PFSK-1 (cell line): ENCODE measurements around the gene PAPSS2.
A peak's percentile ranks its signal among the peaks of the same experiment; 100 is the strongest.

ENCODE experiments used
- FOXP2 ChIP-seq: optimal IDR thresholded peaks from 2 replicates; pipeline ENCODE3; 2011; ENCODE audit warnings: borderline replicate concordance, control low read depth, inconsistent platforms; ENCODE audit not compliant: insufficient read depth; ENCODE audit errors: extremely low read length, extremely low read depth
- POLR2AphosphoS5 ChIP-seq: IDR thresholded peaks from 2 replicates; pipeline ENCODE4 v1.6.1; 2012; ENCODE audit warnings: low read depth, mild to moderate bottlenecking, control low read depth, low read length, moderate library complexity
- REST ChIP-seq, 2 experiments: IDR thresholded peaks; 2 replicates each; pipeline versions ENCODE4 v1.6.1 to v1.8.0; 2011 to 2012; ENCODE audit warnings: low read depth in 2 of 2, low read length in 2 of 2, control low read depth in 1 of 2, inconsistent platforms in 1 of 2, mild to moderate bottlenecking in 1 of 2, moderate library complexity in 1 of 2; ENCODE audit not compliant: insufficient read depth in 1 of 2
- SIN3A ChIP-seq: IDR thresholded peaks from 2 replicates; pipeline ENCODE4 v1.6.1; 2012; ENCODE audit warnings: mild to moderate bottlenecking, low read length, moderate library complexity, borderline replicate concordance; ENCODE audit not compliant: insufficient read depth
- TAF1 ChIP-seq: IDR thresholded peaks from 2 replicates; pipeline ENCODE4 v1.6.1; 2012; ENCODE audit warnings: low read length, control low read depth, borderline replicate concordance; ENCODE audit not compliant: insufficient read depth

Gene PAPSS2

DNA sequence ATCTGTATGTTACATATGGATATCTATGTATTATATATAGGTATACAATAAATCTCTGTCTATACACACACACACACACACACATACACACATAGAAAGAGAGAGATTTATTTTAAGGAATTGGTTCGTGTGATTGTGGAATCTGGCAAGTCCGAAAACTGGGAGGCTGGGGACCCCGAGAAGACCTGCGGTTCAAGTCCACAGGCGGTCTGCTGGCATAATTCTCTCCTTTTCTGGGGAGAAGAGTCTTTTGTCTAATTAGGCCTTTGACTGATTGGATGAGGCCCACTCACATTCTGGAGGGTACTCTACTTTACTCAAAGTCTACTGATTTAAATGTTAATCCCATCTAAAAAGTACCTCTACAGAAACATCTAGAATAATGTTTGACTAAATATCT, 65.1 kb downstream of the PAPSS2 start:
- TF ChIP-seq TAF1, result no peak
- TF ChIP-seq FOXP2, result no peak
- TF ChIP-seq REST (IDR thresholded peaks at IDR 0.05; ENCODE audit: insufficient read depth in 1 of 2, low read depth in 2 of 2, low read length in 2 of 2), result no peak
- no peak for TF ChIP-seq POLR2AphosphoS5
- no peak for TF ChIP-seq SIN3A

GRCh38 chr10:87729940-87730339, 70.3 kb downstream of the PAPSS2 start:
- TF ChIP-seq FOXP2 (no peak), POLR2AphosphoS5 (no peak), REST (IDR thresholded peaks at IDR 0.05; ENCODE audit: insufficient read depth in 1 of 2, low read depth in 2 of 2, low read length in 2 of 2) (no peak), SIN3A (no peak)

- TF ChIP-seq TAF1 (no peak), POLR2AphosphoS5 (no peak), SIN3A (no peak), FOXP2 (no peak), REST (IDR thresholded peaks at IDR 0.05; ENCODE audit: insufficient read depth in 1 of 2, low read depth in 2 of 2, low read length in 2 of 2) (no peak)
Observed at GRCh38 chr10:87733081-87733480, 73.4 kb downstream of the PAPSS2 start.

DNA sequence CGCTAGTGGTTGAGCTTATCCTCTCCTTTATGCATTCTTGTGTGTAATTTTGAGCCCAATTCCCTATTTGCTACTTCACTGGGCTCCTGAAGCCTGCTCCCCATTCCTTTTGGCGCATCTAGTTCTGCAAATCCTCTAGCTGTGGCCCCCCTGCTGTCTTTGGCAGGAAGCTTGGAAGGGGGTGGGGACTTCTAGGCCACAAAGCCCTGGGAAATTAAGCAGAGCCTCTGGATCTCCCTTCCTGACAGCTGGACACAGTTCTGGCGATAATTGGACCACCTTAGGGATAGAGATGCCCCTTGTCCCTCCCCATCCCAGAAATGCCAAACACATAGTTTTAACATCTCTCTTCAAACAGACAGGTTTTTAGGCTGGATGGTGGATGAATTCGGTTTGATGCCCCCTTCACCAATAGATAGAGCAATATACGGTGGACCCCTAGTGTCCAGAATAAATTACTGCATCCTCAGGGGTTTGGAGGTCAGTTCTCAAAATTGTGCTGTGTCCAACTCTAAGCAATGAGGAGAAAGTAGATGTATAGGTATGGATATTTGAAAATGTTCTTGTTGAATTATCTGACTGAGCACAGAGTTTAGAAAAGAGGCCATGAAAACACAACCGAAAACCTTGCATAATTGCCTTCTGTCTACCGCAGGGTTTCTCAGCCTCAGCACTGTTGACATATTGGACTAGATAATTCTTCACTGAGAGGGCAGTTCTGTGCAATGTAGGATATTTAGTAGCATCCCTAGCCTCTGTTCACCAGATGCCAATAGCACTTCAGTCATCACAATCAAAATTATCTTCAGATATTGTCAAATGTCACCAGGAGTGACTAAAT, 75.5 kb downstream of the PAPSS2 start:
- TF ChIP-seq FOXP2 (no peak), TAF1 (no peak), SIN3A (no peak), POLR2AphosphoS5 (peak; percentile 14; the same call in 1 of the 2 replicates), REST (IDR thresholded peaks at IDR 0.05; ENCODE audit: insufficient read depth in 1 of 2, low read depth in 2 of 2, low read length in 2 of 2) (no peak)
